HG02870 (cell line): Measurements from ENCODE around the gene TMEM139.
"Not testable (repeated sequence)": the region's sequence is repeated elsewhere in the genome, so short reads cannot be mapped to it uniquely, and the experiment has no call there.

Experiments used
- ATAC-seq: cut with Tn5 transposase; IDR thresholded peaks from one replicate; pipeline ENCODE4 v1.9.1; 2021; ENCODE audit warnings: mild to moderate bottlenecking, moderate library complexity; ENCODE audit not compliant: unreplicated experiment

Gene TMEM139

GRCh38 chr7:143257501-143257900 lies 27.3 kb upstream of the TMEM139 start:
- ATAC-seq, result no peak

DNA sequence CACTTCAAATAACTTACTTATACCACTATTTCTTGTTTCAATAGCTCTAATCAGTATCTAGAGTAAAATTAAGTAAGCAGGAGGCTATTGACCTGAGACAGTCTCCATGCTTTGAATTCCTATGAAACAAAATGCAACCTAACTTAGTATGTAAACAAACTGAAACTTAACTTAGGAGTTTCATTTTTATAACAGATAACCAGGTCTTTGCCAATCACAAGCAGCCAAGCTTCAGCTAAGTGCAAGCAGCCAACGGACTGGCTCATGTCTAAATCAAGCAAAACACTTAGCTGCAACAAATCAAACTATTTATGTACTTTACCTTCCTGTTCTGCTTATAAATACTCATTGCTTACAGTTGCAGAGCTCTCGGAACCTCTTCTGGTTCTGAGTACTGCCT lies 25.9 kb upstream of the TMEM139 start:
- peak; percentile 34 for ATAC-seq

DNA sequence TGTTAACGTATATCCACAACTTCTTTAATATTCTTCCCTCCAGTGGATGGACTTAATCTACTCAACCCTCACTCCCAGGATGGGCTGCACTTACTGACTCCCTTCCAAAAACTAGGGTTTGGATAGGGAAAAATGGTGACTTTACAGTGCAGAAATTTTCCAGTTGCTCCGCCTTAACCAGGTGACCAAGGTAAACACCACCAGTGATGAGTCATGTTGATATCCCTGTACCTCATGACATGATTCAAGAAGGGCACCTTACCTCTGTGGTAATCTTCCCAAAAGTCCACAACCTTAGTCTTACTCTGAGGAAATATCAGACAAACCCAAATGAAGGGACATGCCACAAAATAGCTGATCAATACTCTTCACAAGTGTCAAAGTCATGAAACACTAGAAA lies 25.0 kb upstream of the TMEM139 start:
- ATAC-seq, result no peak

GRCh38 chr7:143261901-143262300 lies 22.9 kb upstream of the TMEM139 start:
- no peak for ATAC-seq

GRCh38 chr7:143263266-143264195 lies 21.2 kb upstream of the TMEM139 start, which contains the start of gene GSTK1:
Gene GSTK1, plus strand, starts transcription at chr7:143263441. Its CDS starts 73 bp downstream, at chr7:143263514.
- peak; percentile 95 for ATAC-seq

GRCh38 chr7:143264196-143264568 lies 20.6 kb upstream of the TMEM139 start:
- ATAC-seq, result not testable (repeated sequence)

DNA sequence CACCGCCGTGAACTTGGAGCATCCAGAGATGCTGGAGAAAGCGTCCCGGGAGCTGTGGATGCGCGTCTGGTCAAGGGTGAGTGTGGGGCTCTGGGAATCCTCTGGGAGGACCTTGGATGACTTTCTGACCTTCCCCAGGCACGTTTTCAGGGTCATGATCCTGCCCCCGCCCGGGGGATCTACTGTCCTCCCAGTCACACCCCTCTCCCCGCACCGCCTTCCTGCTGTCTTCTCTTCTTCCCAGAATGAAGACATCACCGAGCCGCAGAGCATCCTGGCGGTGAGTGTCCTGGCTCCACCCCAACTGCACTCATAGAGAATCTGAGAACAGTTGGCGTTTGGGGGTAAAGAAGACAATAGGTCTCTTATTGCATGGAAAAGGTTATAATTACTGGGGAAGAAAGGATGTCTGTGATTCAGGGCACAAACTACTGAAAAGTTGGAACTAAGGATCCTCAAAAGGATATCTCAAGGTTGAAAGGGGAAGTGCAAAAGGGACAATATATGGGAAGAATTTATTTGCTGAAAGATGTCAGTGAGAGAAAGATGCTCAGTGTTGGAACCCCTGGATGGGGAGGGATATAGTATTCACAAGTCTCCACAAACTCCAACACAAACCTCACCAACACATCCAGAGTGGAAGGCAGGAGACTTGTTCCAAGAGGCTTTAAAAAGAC lies 19.6 kb upstream of the TMEM139 start:
- ATAC-seq, result no peak

GRCh38 chr7:143269251-143269650 lies 15.5 kb upstream of the TMEM139 start:
- no peak for ATAC-seq

DNA sequence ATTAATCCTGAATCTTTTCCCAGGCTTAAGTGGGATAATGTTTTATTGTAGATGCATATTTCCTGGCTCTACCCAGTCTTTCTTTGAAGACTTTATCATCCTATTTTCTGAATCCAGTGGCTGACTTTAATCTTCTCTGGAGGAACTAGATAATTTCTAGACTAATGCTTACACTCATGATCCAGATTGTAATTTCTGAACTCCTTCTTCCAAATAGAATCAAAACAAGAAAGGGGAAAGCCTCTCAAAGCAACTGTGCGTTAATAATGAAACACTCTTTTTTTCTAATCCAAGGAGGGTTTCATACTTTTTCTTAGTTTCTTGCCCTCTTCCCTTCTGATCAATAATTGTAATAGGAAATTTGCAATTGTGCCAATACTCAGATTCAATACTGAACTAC lies 13.5 kb upstream of the TMEM139 start:
- no peak for ATAC-seq

GRCh38 chr7:143272871-143273270 lies 11.9 kb upstream of the TMEM139 start:
- no peak for ATAC-seq

DNA sequence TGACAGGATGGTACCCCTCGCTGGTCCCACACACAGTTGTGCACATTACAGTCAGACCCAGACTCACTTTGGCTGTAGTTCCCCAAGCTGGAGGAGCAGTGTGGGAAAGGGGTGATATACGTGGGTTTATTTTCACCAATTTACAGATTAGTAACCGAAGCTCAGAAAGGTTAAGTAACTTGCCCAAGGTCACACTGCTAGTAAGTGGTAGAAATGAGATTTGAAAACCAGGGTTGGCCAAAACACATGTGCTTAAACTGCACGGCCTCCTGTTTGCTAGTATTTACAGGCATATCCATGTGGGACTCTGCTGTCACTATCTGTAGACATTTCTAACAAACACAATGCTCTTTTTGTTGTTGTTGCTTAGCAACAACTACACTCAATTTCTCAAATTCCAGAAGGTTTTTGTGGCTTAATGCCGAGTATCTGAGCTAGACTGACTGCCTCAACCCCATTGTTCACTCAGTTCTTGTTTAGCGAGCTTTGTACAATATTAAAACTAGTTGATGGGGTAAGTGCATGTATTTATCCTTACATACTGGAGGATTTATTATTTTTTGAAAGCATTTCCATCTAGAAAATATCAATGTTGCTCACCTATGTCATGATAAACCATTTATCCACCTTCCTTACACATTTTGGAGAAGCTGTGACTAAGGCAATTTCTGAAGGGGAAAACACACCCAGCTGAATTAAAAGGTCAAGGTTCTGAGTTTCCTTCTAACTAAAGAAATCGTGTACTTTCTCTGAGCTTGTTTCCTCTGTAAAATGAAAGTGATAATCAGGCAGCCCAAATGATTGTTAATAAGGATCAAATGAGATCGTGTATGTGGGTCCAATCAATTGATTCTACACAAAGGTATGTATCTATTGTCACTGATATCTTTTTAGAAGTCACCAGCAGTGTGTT lies 5.3 kb upstream of the TMEM139 start:
- no peak for ATAC-seq

- no peak for ATAC-seq
Observed at GRCh38 chr7:143280160-143280559, 4.6 kb upstream of the TMEM139 start.

DNA sequence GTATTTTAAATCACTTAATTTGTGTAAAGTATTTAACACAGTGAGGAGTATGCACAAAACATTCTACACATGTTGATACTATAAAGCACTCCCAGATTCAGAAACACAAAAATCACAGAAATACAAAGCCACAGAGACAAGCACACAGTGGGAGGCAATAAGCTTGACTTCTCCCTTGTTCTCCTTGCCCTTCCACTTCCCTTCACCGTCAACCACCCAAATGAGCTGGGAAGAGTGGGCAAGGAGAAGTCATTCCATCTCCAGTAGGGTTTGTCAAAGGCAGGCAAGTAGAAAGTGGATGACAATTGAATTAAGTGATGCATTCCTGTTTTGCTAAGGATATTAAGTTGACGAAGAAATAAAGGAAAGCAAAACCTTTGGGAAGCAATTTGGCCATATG lies 4.2 kb upstream of the TMEM139 start:
- ATAC-seq, result no peak

- no peak for ATAC-seq
Observed at GRCh38 chr7:143281529-143281928, 3.2 kb upstream of the TMEM139 start.

GRCh38 chr7:143282124-143282523 lies 2.6 kb upstream of the TMEM139 start:
- ATAC-seq, result no peak

- no peak for ATAC-seq
Observed at GRCh38 chr7:143283381-143283780, 1.4 kb upstream of the TMEM139 start.

GRCh38 chr7:143285470-143285778 lies 666 bp downstream of the TMEM139 start:
- no peak for ATAC-seq

DNA sequence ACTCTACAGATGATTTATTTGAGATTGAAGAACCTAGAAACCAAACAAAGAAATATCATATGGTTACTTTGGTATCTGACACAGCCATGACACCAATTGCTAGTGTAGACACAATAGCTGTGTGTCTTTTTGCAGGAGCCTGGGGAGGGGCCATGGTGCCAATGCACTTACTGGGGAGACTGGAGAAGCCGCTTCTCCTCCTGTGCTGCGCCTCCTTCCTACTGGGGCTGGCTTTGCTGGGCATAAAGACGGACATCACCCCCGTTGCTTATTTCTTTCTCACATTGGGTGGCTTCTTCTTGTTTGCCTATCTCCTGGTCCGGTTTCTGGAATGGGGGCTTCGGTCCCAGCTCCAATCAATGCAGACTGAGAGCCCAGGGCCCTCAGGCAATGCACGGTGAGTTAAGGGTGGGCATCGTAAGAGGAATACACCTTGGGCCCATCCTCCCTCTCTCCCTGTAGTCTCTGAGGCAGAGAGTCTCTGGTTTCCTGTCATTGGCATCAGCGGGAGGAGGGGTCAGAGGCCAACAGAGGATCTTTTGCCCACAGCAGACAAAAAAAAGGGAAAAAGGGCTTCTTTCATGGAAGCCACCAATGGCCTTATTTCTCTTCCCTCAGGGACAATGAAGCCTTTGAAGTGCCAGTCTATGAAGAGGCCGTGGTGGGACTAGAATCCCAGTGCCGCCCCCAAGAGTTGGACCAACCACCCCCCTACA lies 1.2 kb downstream of the TMEM139 start:
- no peak for ATAC-seq

DNA sequence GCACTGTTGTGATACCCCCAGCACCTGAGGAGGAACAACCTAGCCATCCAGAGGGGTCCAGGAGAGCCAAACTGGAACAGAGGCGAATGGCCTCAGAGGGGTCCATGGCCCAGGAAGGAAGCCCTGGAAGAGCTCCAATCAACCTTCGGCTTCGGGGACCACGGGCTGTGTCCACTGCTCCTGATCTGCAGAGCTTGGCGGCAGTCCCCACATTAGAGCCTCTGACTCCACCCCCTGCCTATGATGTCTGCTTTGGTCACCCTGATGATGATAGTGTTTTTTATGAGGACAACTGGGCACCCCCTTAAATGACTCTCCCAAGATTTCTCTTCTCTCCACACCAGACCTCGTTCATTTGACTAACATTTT lies 1.7 kb downstream of the TMEM139 start:
- ATAC-seq, result no peak

DNA sequence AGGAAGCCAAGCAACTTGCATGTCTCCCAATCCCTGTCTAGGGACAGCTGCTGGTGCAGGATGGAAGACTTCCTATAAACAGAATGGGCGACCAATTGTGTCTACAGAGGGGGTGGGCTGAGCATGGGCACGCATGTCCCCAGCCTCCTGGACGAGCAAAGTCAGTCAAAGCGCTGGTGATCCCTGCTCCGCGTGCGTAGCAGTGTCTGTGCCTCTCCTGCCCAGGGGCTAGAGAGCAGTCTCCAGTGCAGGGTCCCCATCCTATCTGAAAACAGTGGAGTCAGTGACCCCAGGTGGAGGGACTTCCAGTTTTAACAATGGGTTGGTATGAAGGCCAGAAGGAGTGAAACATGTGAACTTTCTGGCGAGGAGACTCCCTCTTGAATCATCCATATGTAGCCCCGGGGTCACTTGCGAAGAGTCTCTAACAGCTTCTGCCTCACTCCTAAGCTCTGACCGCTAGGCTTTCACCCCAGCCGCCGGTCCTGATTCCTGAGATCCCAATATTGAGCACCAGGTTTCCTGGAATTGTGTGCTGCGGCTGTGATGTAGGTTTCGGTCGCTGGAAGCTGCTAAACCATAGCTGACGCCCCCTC lies 2.7 kb downstream of the TMEM139 start:
- no peak for ATAC-seq
